Fibroblast of mammary gland (primary cell): ENCODE results near the gene SSPN.

Source experiments
- DNase-seq: peaks from one replicate; pipeline ENCODE4 v3.0.0-alpha.2; 2010; ENCODE audit warnings: low read depth
- H3K4me3 ChIP-seq: 2 replicates; pipeline ENCODE4 v1.5.1; 2011; ENCODE audit warnings: low read depth, mild to moderate bottlenecking, low read length, moderate library complexity; ENCODE audit not compliant: control insufficient read depth
- CTCF ChIP-seq: conservative IDR thresholded peaks from 2 replicates; pipeline ENCODE4 v1.5.1; 2011; ENCODE audit warnings: low read depth, low read length, inconsistent platforms; ENCODE audit not compliant: control insufficient read depth, insufficient read depth

Gene SSPN

GRCh38 chr12:26274441-26275312, 79.3 kb downstream of the SSPN start:
- TF ChIP-seq CTCF, result peak; percentile 3
- no peak overlapping the region for H3K4me3 ChIP-seq
- DNase-seq, result peak; percentile 99

- TF ChIP-seq CTCF, result no peak
- peak; percentile 63 for DNase-seq
- H3K4me3 ChIP-seq, result no peak overlapping the region
These were observed 80.1 kb downstream of the SSPN start for GRCh38 chr12:26275313-26276131.

- TF ChIP-seq CTCF, result no peak
- peak; percentile 37 for DNase-seq
These were observed 81.3 kb downstream of the SSPN start for GRCh38 chr12:26276709-26277108.

GRCh38 chr12:26277506-26278246, 82.3 kb downstream of the SSPN start:
- H3K4me3 ChIP-seq, result no peak overlapping the region
- no peak for TF ChIP-seq CTCF
- peak; percentile 65 for DNase-seq

More at GRCh38 chr12:26276709-26277108, 81.3 kb downstream of the SSPN start:
- no peak overlapping the region for H3K4me3 ChIP-seq

- no peak overlapping the region for H3K4me3 ChIP-seq
- no peak for DNase-seq
- TF ChIP-seq CTCF, result no peak
These were observed 82.9 kb downstream of the SSPN start for GRCh38 chr12:26278266-26278665.

GRCh38 chr12:26278666-26279065, 83.3 kb downstream of the SSPN start:
- no peak for DNase-seq
- no peak overlapping the region for H3K4me3 ChIP-seq
- no peak for TF ChIP-seq CTCF
